ENCODE results near the gene SPNS3.

The SPNS3 gene

GRCh38 chr17:4444782-4445473 is 11.2 kb downstream of the SPNS3 start:
- TF ChIP-seq L3MBTL2 (conservative IDR thresholded peaks at IDR 0.05) (no peak), ZNF384 (IDR thresholded peaks at IDR 0.05) (no peak), FOXA1 (IDR thresholded peaks at IDR 0.05) (no peak), ELF4 (IDR thresholded peaks at IDR 0.05) (no peak), SP1 (IDR thresholded peaks at IDR 0.05) (no peak), BHLHE40 (IDR thresholded peaks at IDR 0.05; ENCODE audit: borderline replicate concordance) (no peak), FOXM1 (IDR thresholded peaks at IDR 0.05; ENCODE audit: borderline replicate concordance) (no peak), FOXK2 (IDR thresholded peaks at IDR 0.05) (no peak)
- ChIA-PET CTCF (no interaction called here), POLR2A (no interaction called here)
- DNase-seq (ENCODE audit: extremely low spot score) = no peak

- no peak for TF ChIP-seq SUZ12 (IDR thresholded peaks at IDR 0.05)
- TF ChIP-seq ZNF384 (IDR thresholded peaks at IDR 0.05) = no peak
- TF ChIP-seq TARDBP (IDR thresholded peaks at IDR 0.05) = no peak
- TF ChIP-seq, protein P1, sequence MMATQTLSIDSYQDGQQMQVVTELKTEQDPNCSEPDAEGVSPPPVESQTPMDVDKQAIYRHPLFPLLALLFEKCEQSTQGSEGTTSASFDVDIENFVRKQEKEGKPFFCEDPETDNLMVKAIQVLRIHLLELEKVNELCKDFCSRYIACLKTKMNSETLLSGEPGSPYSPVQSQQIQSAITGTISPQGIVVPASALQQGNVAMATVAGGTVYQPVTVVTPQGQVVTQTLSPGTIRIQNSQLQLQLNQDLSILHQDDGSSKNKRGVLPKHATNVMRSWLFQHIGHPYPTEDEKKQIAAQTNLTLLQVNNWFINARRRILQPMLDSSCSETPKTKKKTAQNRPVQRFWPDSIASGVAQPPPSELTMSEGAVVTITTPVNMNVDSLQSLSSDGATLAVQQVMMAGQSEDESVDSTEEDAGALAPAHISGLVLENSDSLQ (IDR thresholded peaks at IDR 0.05) = no peak
- TF ChIP-seq FOXK2 (IDR thresholded peaks at IDR 0.05) = no peak
- TF ChIP-seq NFRKB (IDR thresholded peaks at IDR 0.05) = no peak
- no peak for TF ChIP-seq FOXM1 (IDR thresholded peaks at IDR 0.05; ENCODE audit: borderline replicate concordance)
- no peak for TF ChIP-seq L3MBTL2 (conservative IDR thresholded peaks at IDR 0.05)
- TF ChIP-seq LEF1 (IDR thresholded peaks at IDR 0.05; ENCODE audit: borderline replicate concordance) = no peak
- TF ChIP-seq HDGF (IDR thresholded peaks at IDR 0.05; ENCODE audit: borderline replicate concordance) = no peak
- TF ChIP-seq SP1 (IDR thresholded peaks at IDR 0.05) = no peak
- no peak for TF ChIP-seq CTBP1 (IDR thresholded peaks at IDR 0.05; ENCODE audit: borderline replicate concordance)
- no peak for TF ChIP-seq ELF4 (IDR thresholded peaks at IDR 0.05)
- TF ChIP-seq FOXA1 (IDR thresholded peaks at IDR 0.05) = no peak
- TF ChIP-seq ARNT (IDR thresholded peaks at IDR 0.05) = no peak
- no peak for TF ChIP-seq BHLHE40 (IDR thresholded peaks at IDR 0.05; ENCODE audit: borderline replicate concordance)
- ChIA-PET CTCF (no interaction called here), POLR2A (no interaction called here)
- DNase-seq (ENCODE audit: extremely low spot score) = no peak
These were observed 12.0 kb downstream of the SPNS3 start for GRCh38 chr17:4445731-4446130.

DNA sequence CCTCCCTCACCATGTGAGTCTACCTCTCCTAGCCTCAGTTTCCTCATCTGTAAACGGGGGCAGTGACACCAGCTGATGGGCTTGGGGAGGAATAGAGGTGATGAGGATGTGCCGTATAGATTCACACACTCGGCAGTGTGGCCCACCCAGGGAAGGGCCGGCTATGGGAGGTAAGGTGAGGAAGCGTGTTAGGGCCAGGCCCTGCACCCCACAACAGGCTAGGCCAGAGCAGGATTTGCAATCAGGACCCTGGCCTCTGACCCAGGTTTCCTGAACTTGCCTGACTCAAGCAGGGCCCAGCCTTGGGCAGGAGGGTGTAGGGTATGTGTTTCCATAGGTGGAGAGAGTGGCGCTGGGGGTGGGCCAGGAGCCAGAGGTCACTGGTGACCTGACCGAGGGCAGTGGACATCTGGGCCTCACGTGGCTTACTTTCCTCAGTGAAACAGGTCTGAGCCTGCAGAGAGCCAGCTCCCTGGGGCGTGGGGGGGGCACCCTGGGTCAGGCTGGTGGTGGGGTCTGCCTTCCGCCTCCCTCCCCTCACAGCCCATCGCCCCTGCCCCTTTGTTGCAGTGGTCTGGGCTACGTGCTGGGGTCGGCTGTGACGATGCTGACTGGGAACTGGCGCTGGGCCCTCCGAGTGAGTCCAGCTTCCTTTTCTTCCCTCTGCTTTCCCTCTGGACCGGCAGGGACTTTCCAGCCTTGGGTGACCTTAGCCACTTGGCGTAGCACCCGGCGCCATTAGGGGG is 12.8 kb downstream of the SPNS3 start:
- no peak for TF ChIP-seq FOXA1 (IDR thresholded peaks at IDR 0.05)
- TF ChIP-seq ARNT (IDR thresholded peaks at IDR 0.05) = no peak
- TF ChIP-seq SP1 (IDR thresholded peaks at IDR 0.05) = no peak
- TF ChIP-seq TARDBP (IDR thresholded peaks at IDR 0.05) = no peak
- ChIA-PET POLR2A (no interaction called here), CTCF (no interaction called here)
- DNase-seq (ENCODE audit: extremely low spot score) = no peak

GRCh38 chr17:4448197-4448980 is 14.6 kb downstream of the SPNS3 start:
- CTCF ChIA-PET = no interaction called here
- POLR2A ChIA-PET = no interaction called here
- TF ChIP-seq L3MBTL2 (conservative IDR thresholded peaks at IDR 0.05) = no peak
- no peak for TF ChIP-seq FOXM1 (IDR thresholded peaks at IDR 0.05; ENCODE audit: borderline replicate concordance)
- no peak for TF ChIP-seq SP1 (IDR thresholded peaks at IDR 0.05)
- no peak for TF ChIP-seq BHLHE40 (IDR thresholded peaks at IDR 0.05; ENCODE audit: borderline replicate concordance)
- TF ChIP-seq TARDBP (IDR thresholded peaks at IDR 0.05) = no peak
- TF ChIP-seq SUZ12 (IDR thresholded peaks at IDR 0.05) = no peak
- DNase-seq (ENCODE audit: extremely low spot score) = no peak

DNA sequence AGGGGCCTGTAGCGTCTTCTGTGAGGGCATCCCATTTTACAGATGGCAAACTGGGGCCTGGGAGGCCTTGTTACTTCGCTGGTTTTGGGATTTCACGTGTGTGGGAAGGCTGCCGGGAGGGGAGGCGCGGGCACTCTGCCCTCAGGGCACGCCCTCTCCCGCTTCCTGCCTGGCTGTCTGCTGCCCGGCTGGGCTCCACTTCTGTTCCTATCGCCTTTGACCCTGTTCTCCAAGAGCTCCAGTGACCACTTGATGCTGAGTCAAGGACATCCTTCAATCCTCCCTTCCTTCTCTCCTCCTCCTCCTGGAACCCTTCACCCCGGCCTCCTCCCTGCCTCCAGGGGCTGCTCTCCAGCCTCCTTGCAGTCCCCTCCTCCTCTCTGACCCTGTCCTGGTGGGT is 16.0 kb downstream of the SPNS3 start:
- ChIA-PET CTCF (no interaction called here), POLR2A (no interaction called here)
- no peak for DNase-seq (ENCODE audit: extremely low spot score)
- TF ChIP-seq, protein P1 (IDR thresholded peaks at IDR 0.05) = no peak
- TF ChIP-seq NFRKB (IDR thresholded peaks at IDR 0.05) (no peak), CTBP1 (IDR thresholded peaks at IDR 0.05; ENCODE audit: borderline replicate concordance) (no peak), SUZ12 (IDR thresholded peaks at IDR 0.05) (no peak), FOXA1 (IDR thresholded peaks at IDR 0.05) (no peak), ZNF384 (IDR thresholded peaks at IDR 0.05) (no peak)

DNA sequence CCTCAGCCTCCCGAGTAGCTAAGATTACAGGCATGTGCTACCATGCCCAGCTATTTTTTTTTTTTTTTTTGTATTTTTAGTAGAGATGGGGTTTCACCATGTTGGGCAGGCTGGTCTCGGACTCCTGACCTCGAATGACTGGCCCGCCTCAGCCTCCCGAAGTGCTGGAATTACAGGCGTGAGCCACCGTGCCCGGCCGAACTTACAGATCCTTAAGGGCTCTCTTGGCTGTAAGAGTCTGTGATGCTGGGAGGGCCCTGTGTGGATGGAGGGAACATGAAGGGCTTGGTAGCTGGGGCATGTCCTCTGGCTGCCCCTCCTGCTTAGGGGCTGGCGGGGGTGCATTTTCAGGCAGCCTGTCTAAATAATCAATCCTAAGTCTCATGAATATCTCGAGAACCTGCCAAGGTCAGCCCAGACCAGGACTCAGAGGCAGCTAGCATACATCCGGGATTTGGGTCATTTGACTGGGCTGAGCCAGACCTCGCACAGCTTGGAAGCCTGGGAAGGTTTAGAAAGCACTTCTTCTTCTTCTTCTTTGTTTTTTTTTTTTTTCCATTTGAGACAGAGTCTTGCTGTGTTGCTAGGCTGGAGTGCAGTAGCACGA is 17.1 kb downstream of the SPNS3 start:
- CTCF ChIA-PET = interaction anchor here (0.6 kb wide), 1 partner anchor 30 kb away, joined by 4 read pairs; no protein-coding TSS in a partner anchor
- POLR2A ChIA-PET = no interaction called here
- TF ChIP-seq FOXM1 (IDR thresholded peaks at IDR 0.05; ENCODE audit: borderline replicate concordance) (no peak), SP1 (IDR thresholded peaks at IDR 0.05) (no peak), BHLHE40 (IDR thresholded peaks at IDR 0.05; ENCODE audit: borderline replicate concordance) (no peak), ARNT (IDR thresholded peaks at IDR 0.05) (no peak), L3MBTL2 (conservative IDR thresholded peaks at IDR 0.05) (no peak), TARDBP (IDR thresholded peaks at IDR 0.05) (no peak), HDGF (IDR thresholded peaks at IDR 0.05; ENCODE audit: borderline replicate concordance) (no peak), ZNF384 (IDR thresholded peaks at IDR 0.05) (no peak), FOXA1 (IDR thresholded peaks at IDR 0.05) (no peak), CTBP1 (IDR thresholded peaks at IDR 0.05; ENCODE audit: borderline replicate concordance) (no peak), FOXK2 (IDR thresholded peaks at IDR 0.05) (no peak), ELF4 (IDR thresholded peaks at IDR 0.05) (no peak), SUZ12 (IDR thresholded peaks at IDR 0.05) (no peak), LEF1 (IDR thresholded peaks at IDR 0.05; ENCODE audit: borderline replicate concordance) (no peak), NFRKB (IDR thresholded peaks at IDR 0.05) (no peak)
- TF ChIP-seq, protein P1 (IDR thresholded peaks at IDR 0.05) = no peak
- no peak for DNase-seq (ENCODE audit: extremely low spot score)
